Measurements from ENCODE around the gene TMEM91.

TMEM91 gene

DNA sequence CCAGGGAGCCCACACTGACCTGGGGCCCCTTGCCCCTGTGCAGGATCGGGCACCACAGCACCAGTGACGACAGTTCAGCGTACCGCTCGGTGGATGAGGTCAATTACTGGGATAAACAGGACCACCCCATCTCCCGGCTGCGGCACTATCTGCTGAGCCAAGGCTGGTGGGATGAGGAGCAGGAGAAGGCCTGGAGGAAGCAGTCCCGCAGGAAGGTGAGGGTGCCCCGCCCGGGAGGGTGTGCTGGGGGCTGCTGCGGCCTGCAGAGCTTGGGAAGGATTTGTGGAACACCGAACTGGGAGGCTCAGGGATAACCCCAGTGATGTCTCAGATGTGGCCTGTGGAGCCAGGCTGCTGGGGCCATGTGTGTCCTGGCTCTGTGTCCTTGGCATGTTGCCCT lies 46.6 kb downstream of the TMEM91 start:
- H3K4me3 ChIP-seq (ENCODE audit: low read depth, low read length) = no peak overlapping the region
- H3K79me2 ChIP-seq (ENCODE audit: control insufficient read depth, insufficient read depth, low read length, unreplicated experiment) = no peaks in the 10 kb centered on the region
- no peak overlapping the region for H3K27ac ChIP-seq (ENCODE audit: low read depth, low read length)
- H3K36me3 ChIP-seq (ENCODE audit: insufficient read depth, low read length) = no peaks in the 10 kb centered on the region
- no peaks in the 10 kb centered on the region for H3K27me3 ChIP-seq (ENCODE audit: insufficient read depth, low read length)
- H2AFZ ChIP-seq (ENCODE audit: low read length, unreplicated experiment) = no peak overlapping the region
- H3K4me1 ChIP-seq (ENCODE audit: control insufficient read depth, insufficient read depth, low read length, unreplicated experiment) = no peaks in the 10 kb centered on the region

DNA sequence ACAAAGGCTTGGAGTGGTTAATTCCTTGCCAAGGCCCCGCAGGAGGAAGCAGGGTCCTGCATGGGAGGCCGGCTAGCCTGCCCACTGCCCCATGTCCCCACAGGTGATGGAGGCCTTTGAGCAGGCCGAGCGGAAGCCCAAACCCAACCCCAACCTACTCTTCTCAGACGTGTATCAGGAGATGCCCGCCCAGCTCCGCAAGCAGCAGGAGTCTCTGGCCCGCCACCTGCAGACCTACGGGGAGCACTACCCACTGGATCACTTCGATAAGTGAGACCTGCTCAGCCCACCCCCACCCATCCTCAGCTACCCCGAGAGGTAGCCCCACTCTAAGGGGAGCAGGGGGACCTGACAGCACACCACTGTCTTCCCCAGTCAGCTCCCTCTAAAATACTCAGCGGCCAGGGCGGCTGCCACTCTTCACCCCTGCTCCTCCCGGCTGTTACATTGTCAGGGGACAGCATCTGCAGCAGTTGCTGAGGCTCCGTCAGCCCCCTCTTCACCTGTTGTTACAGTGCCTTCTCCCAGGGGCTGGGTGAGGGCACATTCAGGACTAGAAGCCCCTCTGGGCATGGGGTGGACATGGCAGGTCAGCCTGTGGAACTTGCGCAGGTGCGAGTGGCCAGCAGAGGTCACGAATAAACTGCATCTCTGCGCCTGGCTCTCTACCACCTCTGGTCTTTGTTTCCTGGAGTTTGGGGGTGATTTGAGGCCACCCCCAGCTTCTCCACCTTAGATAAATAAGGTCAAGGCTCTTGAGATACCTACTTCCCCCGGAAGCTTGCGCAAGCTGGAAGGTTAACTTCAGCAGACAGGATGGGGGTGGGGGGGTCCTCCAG lies 48.2 kb downstream of the TMEM91 start:
- H3K4me3 ChIP-seq (ENCODE audit: low read depth, low read length) = no peak overlapping the region
- no peak overlapping the region for H2AFZ ChIP-seq (ENCODE audit: low read length, unreplicated experiment)
- no peaks in the 10 kb centered on the region for H3K36me3 ChIP-seq (ENCODE audit: insufficient read depth, low read length)
- no peaks in the 10 kb centered on the region for H3K4me1 ChIP-seq (ENCODE audit: control insufficient read depth, insufficient read depth, low read length, unreplicated experiment)
- H3K27me3 ChIP-seq (ENCODE audit: insufficient read depth, low read length) = no peaks in the 10 kb centered on the region
- H3K27ac ChIP-seq (ENCODE audit: low read depth, low read length) = no peak overlapping the region
- no peaks in the 10 kb centered on the region for H3K79me2 ChIP-seq (ENCODE audit: control insufficient read depth, insufficient read depth, low read length, unreplicated experiment)

DNA sequence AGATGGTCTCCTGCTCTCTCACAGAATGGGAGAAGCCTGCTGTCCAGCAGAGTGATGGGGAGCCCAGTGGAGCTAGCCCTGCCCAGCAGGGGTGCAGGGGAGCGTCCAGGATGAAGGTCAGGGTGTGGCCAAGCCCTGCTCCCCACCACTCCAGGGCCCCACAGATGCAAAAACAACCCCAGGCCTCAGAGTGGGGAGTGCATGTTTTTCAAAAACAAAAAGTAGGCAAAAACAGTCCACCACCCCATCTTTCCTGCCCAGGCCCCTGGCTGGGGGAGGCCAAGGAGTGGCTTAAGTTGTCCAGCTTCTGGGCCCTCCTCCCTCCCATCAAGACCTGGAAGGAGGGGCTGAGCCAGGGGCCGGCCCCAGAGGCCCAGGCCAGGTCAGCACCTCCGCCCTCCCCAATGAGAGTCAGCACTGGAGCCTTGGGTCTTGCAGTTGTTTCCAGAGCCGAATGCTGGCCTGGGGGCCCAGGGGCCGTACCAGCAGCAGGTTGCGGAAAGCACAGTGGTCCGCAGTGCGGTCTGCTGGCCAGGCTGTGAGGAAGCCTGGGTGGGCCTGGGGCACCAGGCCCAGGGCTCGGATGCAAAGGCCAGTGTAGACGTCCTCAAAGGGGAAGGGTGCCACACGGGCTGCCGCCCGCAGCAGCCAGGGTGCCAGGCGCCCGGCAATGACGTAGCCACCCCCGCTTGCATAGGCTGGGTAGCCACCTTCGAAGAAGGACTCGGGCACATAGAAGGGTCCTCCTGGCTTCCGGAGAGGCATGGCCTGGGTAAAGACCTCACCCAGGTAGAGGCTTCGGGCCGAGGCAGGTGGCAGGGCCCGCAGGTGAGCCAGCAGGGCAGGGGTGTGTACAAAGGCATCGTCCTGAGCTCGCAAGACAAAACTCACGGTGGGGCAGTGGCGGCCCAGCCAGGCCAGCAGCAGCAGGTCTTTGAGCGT lies 49.1 kb downstream of the TMEM91 start:
- no peaks in the 10 kb centered on the region for H3K79me2 ChIP-seq (ENCODE audit: control insufficient read depth, insufficient read depth, low read length, unreplicated experiment)
- H3K36me3 ChIP-seq (ENCODE audit: insufficient read depth, low read length) = no peaks in the 10 kb centered on the region
- no peak overlapping the region for H3K4me3 ChIP-seq (ENCODE audit: low read depth, low read length)
- no peaks in the 10 kb centered on the region for H3K27me3 ChIP-seq (ENCODE audit: insufficient read depth, low read length)
- no peaks in the 10 kb centered on the region for H3K4me1 ChIP-seq (ENCODE audit: control insufficient read depth, insufficient read depth, low read length, unreplicated experiment)
- H2AFZ ChIP-seq (ENCODE audit: low read length, unreplicated experiment) = no peak overlapping the region
- H3K27ac ChIP-seq (ENCODE audit: low read depth, low read length) = no peak overlapping the region

DNA sequence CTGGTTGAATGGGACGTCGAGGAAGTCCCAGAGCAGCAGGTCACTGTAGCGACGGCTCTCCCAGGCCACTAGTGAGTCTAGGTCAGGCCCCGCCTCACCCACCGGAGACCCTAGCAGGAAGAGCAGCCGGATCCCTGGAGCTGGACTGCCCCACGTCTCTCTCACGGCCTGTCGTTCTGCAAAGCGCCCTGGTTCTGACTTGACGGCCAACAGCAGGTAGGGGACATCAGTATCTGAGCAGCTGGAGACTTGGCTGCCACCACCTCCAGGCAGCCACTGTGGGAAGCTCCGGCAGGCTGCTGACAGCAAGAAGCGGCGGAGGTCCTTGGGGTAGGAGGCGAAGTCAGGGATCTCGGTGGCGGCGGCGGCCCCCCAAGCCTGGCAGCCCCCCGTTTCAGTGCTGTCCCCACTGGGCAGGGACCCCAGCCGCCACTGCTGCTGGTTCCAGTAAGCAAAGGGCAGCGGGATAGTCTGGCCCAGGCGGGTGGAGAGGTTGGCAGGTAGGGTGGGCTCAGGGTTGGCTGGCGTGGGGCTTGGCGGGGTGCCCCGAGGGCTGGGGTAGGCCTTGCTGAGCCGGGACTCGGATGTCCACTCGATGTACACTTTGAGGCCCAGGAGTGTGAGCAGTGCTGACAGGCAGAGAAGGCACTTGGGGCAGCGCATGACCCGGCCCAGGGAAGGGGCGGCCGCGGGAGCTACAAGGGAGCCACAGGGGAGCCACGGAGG lies 49.9 kb downstream of the TMEM91 start:
- no peaks in the 10 kb centered on the region for H3K79me2 ChIP-seq (ENCODE audit: control insufficient read depth, insufficient read depth, low read length, unreplicated experiment)
- H3K4me1 ChIP-seq (ENCODE audit: control insufficient read depth, insufficient read depth, low read length, unreplicated experiment) = no peaks in the 10 kb centered on the region
- no peaks in the 10 kb centered on the region for H3K27me3 ChIP-seq (ENCODE audit: insufficient read depth, low read length)
- H3K27ac ChIP-seq (ENCODE audit: low read depth, low read length) = no peak overlapping the region
- H3K4me3 ChIP-seq (ENCODE audit: low read depth, low read length) = no peak overlapping the region
- no peak overlapping the region for H2AFZ ChIP-seq (ENCODE audit: low read length, unreplicated experiment)
- no peaks in the 10 kb centered on the region for H3K36me3 ChIP-seq (ENCODE audit: insufficient read depth, low read length)

DNA sequence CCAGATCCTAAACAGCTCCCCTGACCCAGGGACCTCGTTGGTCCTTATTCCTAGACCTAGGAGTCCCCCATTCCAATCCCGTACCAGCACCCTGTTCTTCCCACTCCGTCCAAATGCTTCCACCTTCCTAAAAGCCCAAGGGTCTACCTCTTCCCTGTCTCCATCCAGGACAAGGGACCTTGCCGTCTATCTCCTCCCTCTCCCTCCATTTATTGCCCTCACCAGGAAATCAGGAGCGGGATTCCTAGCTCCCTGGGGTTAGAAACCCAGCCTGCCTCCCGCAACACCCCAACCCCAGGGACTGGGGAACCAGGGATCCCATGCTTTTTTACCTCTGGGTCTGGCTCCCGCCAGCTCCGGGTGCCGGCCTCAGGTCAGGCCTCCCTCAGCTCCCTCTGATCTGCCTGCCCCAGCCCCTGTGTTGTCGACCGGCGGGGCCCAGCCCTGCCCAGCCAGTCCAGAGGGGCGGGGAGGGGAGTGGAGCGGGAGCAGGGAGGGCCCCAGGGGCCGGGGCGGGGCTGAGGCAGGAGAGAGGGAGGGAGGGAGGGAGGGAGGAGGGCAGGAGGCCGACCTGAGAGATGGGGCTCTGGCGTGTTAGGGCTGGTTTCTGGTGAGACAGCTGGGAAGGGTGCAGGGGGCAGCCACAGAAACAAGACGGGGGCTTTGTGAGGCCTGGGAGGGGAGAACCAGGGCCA lies 50.8 kb downstream of the TMEM91 start, which contains the start of gene B3GNT8:
Gene B3GNT8 (minus strand): TSS at position 423 of the 695 bp plus-strand sequence. CDS start 596 bp downstream, outside the sequence.
- Histone ChIP-seq H3K79me2 (ENCODE audit: control insufficient read depth, insufficient read depth, low read length, unreplicated experiment) (no peaks in the 10 kb centered on the region), H3K36me3 (ENCODE audit: insufficient read depth, low read length) (no peaks in the 10 kb centered on the region), H2AFZ (ENCODE audit: low read length, unreplicated experiment) (no peak within 1 kb of the TSS), H3K4me1 (ENCODE audit: control insufficient read depth, insufficient read depth, low read length, unreplicated experiment) (no peaks in the 10 kb centered on the region), H3K27me3 (ENCODE audit: insufficient read depth, low read length) (no peaks in the 10 kb centered on the region), H3K4me3 (ENCODE audit: low read depth, low read length) (peak within 1 kb of the TSS; percentile 35), H3K27ac (ENCODE audit: low read depth, low read length) (no peak within 1 kb of the TSS)

DNA sequence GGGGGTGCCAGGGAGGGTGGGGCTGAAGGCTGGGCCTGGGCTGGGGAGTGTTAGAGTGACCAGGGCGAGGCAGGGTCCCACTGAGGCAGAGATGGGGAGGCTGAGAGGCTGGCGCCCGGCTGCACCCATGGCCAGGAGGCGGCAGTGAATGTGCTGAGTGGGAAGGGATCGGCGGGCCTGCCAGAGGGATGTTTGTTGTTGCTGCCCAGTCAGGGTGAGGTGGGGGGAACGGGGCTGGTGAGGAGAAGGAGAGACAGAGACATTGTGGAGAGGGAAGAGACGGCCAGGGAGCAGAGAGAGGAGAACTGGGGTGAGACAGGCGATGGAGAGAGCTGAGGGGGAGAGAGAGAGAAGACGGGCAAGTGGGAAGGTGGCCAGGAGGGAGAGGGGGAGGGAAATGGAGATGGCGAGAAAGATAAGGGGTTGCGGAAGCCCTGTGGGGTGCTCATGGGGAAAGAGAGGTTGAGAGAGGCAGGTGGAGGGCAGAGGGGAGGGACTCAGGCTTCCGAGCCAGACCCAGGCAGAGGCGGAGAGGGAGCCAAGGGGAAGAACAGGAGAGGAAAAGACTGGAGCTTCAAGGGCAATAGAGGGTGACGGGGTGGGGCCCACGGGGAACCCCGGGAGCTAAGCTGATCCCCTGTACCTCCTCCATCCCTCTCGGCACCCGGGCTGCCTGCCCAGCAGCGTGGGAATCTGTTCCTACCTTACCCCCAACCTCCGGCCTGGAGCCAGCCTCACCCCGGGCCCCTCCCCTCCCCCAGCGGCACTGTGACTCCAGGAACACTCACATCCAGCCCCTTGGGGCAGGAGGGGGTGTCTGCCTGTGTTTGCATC lies 51.5 kb downstream of the TMEM91 start:
- no peaks in the 10 kb centered on the region for H3K4me1 ChIP-seq (ENCODE audit: control insufficient read depth, insufficient read depth, low read length, unreplicated experiment)
- H3K4me3 ChIP-seq (ENCODE audit: low read depth, low read length) = no peak overlapping the region; the same call in 1 of the 2 replicates
- H2AFZ ChIP-seq (ENCODE audit: low read length, unreplicated experiment) = no peak overlapping the region
- H3K27me3 ChIP-seq (ENCODE audit: insufficient read depth, low read length) = no peaks in the 10 kb centered on the region
- H3K36me3 ChIP-seq (ENCODE audit: insufficient read depth, low read length) = no peaks in the 10 kb centered on the region
- H3K79me2 ChIP-seq (ENCODE audit: control insufficient read depth, insufficient read depth, low read length, unreplicated experiment) = no peaks in the 10 kb centered on the region
- H3K27ac ChIP-seq (ENCODE audit: low read depth, low read length) = no peak overlapping the region

DNA sequence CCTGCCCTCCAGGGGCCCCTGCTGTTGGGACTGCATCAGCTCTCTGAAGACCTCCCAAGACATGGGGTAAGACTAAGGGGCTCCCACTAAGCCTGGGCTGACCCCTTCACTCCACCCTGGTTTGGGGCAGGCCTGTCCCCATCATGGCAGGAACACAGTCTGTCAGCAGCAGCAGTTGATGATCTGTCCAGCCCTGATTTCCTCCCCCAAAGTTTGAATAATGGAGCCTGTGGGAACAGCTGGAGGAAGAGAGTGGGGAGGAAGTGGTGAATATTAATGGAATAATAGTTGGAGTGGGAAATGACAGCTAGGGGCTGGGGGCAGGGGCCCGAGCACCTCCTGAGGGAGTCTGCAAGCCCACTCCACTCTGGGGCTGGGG lies 52.1 kb downstream of the TMEM91 start:
- Histone ChIP-seq H3K79me2 (ENCODE audit: control insufficient read depth, insufficient read depth, low read length, unreplicated experiment) (no peaks in the 10 kb centered on the region), H3K27ac (ENCODE audit: low read depth, low read length) (no peak overlapping the region), H3K4me3 (ENCODE audit: low read depth, low read length) (no peak overlapping the region), H3K27me3 (ENCODE audit: insufficient read depth, low read length) (no peaks in the 10 kb centered on the region), H3K36me3 (ENCODE audit: insufficient read depth, low read length) (no peaks in the 10 kb centered on the region), H2AFZ (ENCODE audit: low read length, unreplicated experiment) (no peak overlapping the region), H3K4me1 (ENCODE audit: control insufficient read depth, insufficient read depth, low read length, unreplicated experiment) (no peaks in the 10 kb centered on the region)

DNA sequence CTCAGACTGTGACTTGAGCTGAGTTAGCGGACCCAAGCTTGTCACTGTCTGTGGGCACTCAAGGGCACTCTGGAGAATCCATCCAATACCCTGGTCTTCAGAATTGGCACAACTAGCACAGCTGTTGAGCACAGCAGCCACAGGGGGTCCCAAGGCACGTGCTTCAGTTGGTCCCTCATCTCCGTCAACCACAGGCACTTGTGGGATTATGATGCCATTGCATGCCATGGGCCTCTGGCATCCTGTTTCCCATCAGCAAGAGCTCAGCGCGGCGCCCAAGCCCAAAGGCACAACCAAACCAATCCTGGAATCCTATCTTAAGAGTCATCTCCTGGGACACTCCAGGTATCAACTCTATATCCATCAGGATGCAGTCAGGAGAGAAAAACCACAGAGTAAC lies 54.6 kb downstream of the TMEM91 start:
- no peaks in the 10 kb centered on the region for H3K27me3 ChIP-seq (ENCODE audit: insufficient read depth, low read length)
- no peak overlapping the region for H2AFZ ChIP-seq (ENCODE audit: low read length, unreplicated experiment)
- H3K27ac ChIP-seq (ENCODE audit: low read depth, low read length) = no peak overlapping the region
- H3K4me1 ChIP-seq (ENCODE audit: control insufficient read depth, insufficient read depth, low read length, unreplicated experiment) = no peaks in the 10 kb centered on the region
- no peak overlapping the region for H3K4me3 ChIP-seq (ENCODE audit: low read depth, low read length)
- no peaks in the 10 kb centered on the region for H3K79me2 ChIP-seq (ENCODE audit: control insufficient read depth, insufficient read depth, low read length, unreplicated experiment)
- H3K36me3 ChIP-seq (ENCODE audit: insufficient read depth, low read length) = no peaks in the 10 kb centered on the region

DNA sequence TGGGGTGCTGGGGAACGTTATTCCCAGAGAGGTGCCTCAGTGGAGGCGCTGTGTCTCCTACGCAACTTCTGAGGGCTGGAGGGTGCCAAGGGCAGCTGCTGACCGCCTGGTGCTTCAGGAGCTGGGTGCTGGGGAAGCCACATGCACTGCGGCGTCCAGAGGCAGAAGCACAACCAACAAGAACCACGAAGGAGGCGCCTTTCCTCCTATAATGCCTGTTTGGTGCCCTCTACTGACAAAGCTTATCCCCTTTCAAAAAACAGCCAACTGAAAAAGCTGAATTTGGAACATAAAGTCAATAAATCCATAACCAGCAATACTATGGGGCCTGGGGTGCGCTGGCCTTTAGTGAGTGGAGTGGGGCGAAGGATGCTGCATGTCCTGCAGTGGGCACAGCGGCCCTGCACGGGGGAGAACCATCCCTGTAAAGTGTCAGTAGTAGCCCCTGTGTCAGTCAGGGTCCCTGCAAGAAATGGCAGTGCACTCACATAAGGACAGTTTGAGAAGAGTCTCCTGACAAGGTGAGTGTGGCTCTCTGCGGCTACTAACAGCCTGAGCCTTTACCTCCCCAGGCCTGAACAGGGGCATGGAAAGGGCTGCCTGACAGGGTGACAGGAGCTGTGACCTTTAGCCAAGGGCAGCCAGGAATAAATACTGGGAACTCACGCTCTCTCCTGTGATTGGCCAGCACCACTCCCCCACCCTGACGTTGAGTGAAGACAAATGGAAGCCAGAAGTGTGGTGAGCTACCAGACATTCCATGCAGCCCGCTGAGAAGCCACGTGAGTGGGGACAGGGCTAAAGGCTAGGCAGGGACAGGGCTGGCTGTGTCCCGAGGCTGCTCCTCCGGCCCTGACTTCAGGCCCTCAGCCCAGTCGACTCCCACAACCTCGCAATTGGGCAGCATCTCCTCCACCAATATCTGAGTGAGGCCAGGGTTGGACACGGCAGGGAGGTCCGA lies 55.4 kb downstream of the TMEM91 start:
- no peaks in the 10 kb centered on the region for H3K4me1 ChIP-seq (ENCODE audit: control insufficient read depth, insufficient read depth, low read length, unreplicated experiment)
- no peak overlapping the region for H3K4me3 ChIP-seq (ENCODE audit: low read depth, low read length)
- H3K27ac ChIP-seq (ENCODE audit: low read depth, low read length) = no peak overlapping the region
- H3K79me2 ChIP-seq (ENCODE audit: control insufficient read depth, insufficient read depth, low read length, unreplicated experiment) = no peaks in the 10 kb centered on the region
- H3K36me3 ChIP-seq (ENCODE audit: insufficient read depth, low read length) = no peaks in the 10 kb centered on the region
- no peak overlapping the region for H2AFZ ChIP-seq (ENCODE audit: low read length, unreplicated experiment)
- no peaks in the 10 kb centered on the region for H3K27me3 ChIP-seq (ENCODE audit: insufficient read depth, low read length)
